K562 (cell line): ENCODE results near the gene RELL1. TPM values are rescaled to one million over a fixed set of nuclear protein-coding genes. Genes with fewer than 3 reads are reported as not detected.
A peak's percentile ranks its signal among the peaks of the same experiment; 100 is the strongest.

Source experiments
- ATAC-seq: fragments of 200-7000 bp; cut with Tn5 transposase; 3 replicates; pipeline ENCODE4 v1.9.1; 2020; ENCODE audit warnings: moderate library complexity
- BruUV-seq: library from RNA; stranded (reverse); fragments of 400-500 nt; replicated peaks from 2 replicates; lab custom pipeline; 2021; lab: Mats Ljungman, UMichigan
- CTCF ChIA-PET: fragments of 300-600 bp; formaldehyde crosslinking; extraction: SDS; loops from one replicate; lab custom pipeline; 2021; ENCODE audit warnings: low intra/inter-chr PET ratio; lab: Yijun Ruan, JAX
- POLR2A ChIA-PET: fragments of 300-600, 350-650 bp; sonication (Branson Sonifier 250); formaldehyde crosslinking; extraction: SDS; loops from one replicate; lab custom pipeline; 2021; ENCODE audit warnings: antibody characterized with exemption, inconsistent platforms; lab: Yijun Ruan, JAX
- DNase-seq, 4 experiments: peaks; one replicate each; pipeline versions ENCODE4 v3.0.0 to v3.0.0-alpha.2; 2011 to 2018; ENCODE audit warnings: low spot score in 3 of 4, mixed read lengths in 3 of 4; ENCODE audit errors: extremely low read depth in 1 of 4
- FAIRE-seq: peaks from 2 replicates; lab custom pipeline; 2011; peaks lifted over from hg19 to GRCh38; lab: Jason Lieb, UNC
- H2AFZ ChIP-seq: 2 replicates; pipeline ENCODE4 v1.6.0; 2011; ENCODE audit warnings: low read depth, low read length, control low read depth, inconsistent platforms
- H3K27ac ChIP-seq: fragments of 200-600 bp; 3 replicates; pipeline ENCODE4 v1.8.0; 2011; ENCODE audit warnings: low read depth, mild to moderate bottlenecking, control low read depth, inconsistent platforms, low read length, moderate library complexity, mixed read lengths; ENCODE audit errors: extremely low read depth
- H3K27me3 ChIP-seq, 2 experiments: fragments of 300-600 bp in 1 of 2; 2 replicates in 1 of 2; 3 replicates in 1 of 2; pipeline versions ENCODE4 v1.6.0 to v1.8.0; 2011; ENCODE audit warnings: inconsistent platforms in 2 of 2, low read length in 2 of 2, mild to moderate bottlenecking in 1 of 2, mixed read lengths in 1 of 2, moderate library complexity in 1 of 2; ENCODE audit not compliant: control insufficient read depth in 2 of 2, insufficient read depth in 2 of 2
- H3K36me3 ChIP-seq: fragments of 300-600 bp; 3 replicates; pipeline ENCODE4 v1.8.0; 2011; ENCODE audit warnings: mild to moderate bottlenecking, low read length, inconsistent platforms; ENCODE audit not compliant: control insufficient read depth, insufficient read depth
- H3K4me1 ChIP-seq, 2 experiments: fragments of 200-600 bp in 1 of 2; replicated peaks in 1 of 2; 2 replicates in 1 of 2; 3 replicates in 1 of 2; pipeline versions ENCODE4 v1.5.1 to v1.8.0; 2011; ENCODE audit warnings: inconsistent platforms in 2 of 2, low read length in 2 of 2, mild to moderate bottlenecking in 1 of 2, mixed read lengths in 1 of 2, moderate library complexity in 1 of 2; ENCODE audit not compliant: control insufficient read depth in 2 of 2, insufficient read depth in 2 of 2
- H3K4me2 ChIP-seq: 2 replicates; pipeline ENCODE4 v1.6.1; 2011; ENCODE audit warnings: low read length, control low read depth, inconsistent platforms, mixed read lengths; ENCODE audit not compliant: insufficient read depth
- H3K4me3 ChIP-seq: fragments of 200-600 bp; sonication (generic), shearing (Covaris generic); 2 replicates; pipeline ENCODE4 v1.5.1; 2016; ENCODE audit warnings: control low read depth, inconsistent platforms
- H3K79me2 ChIP-seq: fragments of 200-600 bp; 3 replicates; pipeline ENCODE4 v1.8.0; 2011; ENCODE audit warnings: low read length, inconsistent platforms; ENCODE audit not compliant: control insufficient read depth, insufficient read depth
- H3K9ac ChIP-seq, 2 experiments: 2 replicates each; pipeline versions ENCODE4 v1.6.0 to v1.6.1; 2011; ENCODE audit warnings: low read depth in 2 of 2, low read length in 2 of 2, control low read depth in 1 of 2, inconsistent platforms in 1 of 2, mild to moderate bottlenecking in 1 of 2, mixed read lengths in 1 of 2; ENCODE audit not compliant: insufficient read depth in 1 of 2
- H3K9me1 ChIP-seq: one replicate; pipeline ENCODE4 v1.6.0; 2011; ENCODE audit warnings: inconsistent platforms, mild to moderate bottlenecking, low read length, moderate library complexity; ENCODE audit not compliant: control insufficient read depth, insufficient read depth
- H3K9me3 ChIP-seq: replicated peaks from 2 replicates; pipeline ENCODE4 v1.5.1; 2011; ENCODE audit warnings: low read depth, low read length, inconsistent platforms; ENCODE audit not compliant: control insufficient read depth, insufficient read depth
- H4K20me1 ChIP-seq: replicated peaks from 2 replicates; pipeline ENCODE4 v1.6.1; 2011; ENCODE audit warnings: low read length, inconsistent platforms, mixed read lengths; ENCODE audit not compliant: control insufficient read depth, insufficient read depth
- CHAMP1 ChIP-seq: fragments of 450-650 bp; IDR thresholded peaks from 2 replicates; pipeline ENCODE4 v1.6.1; 2016; ENCODE audit warnings: mild to moderate bottlenecking
- CREBBP ChIP-seq: IDR thresholded peaks from one replicate; pipeline ENCODE4 v1.6.1; 2012; ENCODE audit warnings: low read depth, mild to moderate bottlenecking, control low read depth, inconsistent platforms, low read length
- ELK1 ChIP-seq: sonication (generic); formaldehyde crosslinking; IDR thresholded peaks from 2 replicates; pipeline ENCODE4 v1.8.1; 2022; ENCODE audit warnings: missing genetic modification reagents
- FOXP4 ChIP-seq: sonication (generic); formaldehyde crosslinking; IDR thresholded peaks from 2 replicates; pipeline ENCODE4 v1.8.0; 2022; ENCODE audit warnings: mild to moderate bottlenecking, missing genetic modification reagents, borderline replicate concordance
- NFE2 ChIP-seq: IDR thresholded peaks from 2 replicates; pipeline ENCODE4 v1.6.1; 2014; ENCODE audit warnings: antibody characterized with exemption, low read depth
- NR2C2 ChIP-seq, 2 experiments: fragments of 200-800 bp in 1 of 2; sonication (Bioruptor generic) in 1 of 2; sonication (generic) in 1 of 2; formaldehyde crosslinking in 1 of 2; IDR thresholded peaks; 2 replicates each; pipeline versions ENCODE4 v1.6.1 to v1.8.0; 2016 to 2022; ENCODE audit warnings: mild to moderate bottlenecking in 1 of 2, missing compliant biosample characterization in 1 of 2, missing genetic modification characterization in 1 of 2, missing genetic modification reagents in 1 of 2
- POLR2AphosphoS5 ChIP-seq: IDR thresholded peaks from 2 replicates; pipeline ENCODE4 v1.6.1; 2011; ENCODE audit warnings: mild to moderate bottlenecking, low read depth, low read length, moderate library complexity; ENCODE audit not compliant: control insufficient read depth, insufficient read depth
- TRIM24 ChIP-seq, 2 experiments: fragments of 450-650 bp; IDR thresholded peaks; 2 replicates each; pipeline ENCODE4 v1.6.1; 2016
- ZNF408 ChIP-seq: fragments of 250-450 bp; sonication (Bioruptor Pico); IDR thresholded peaks from 2 replicates; pipeline ENCODE4 v1.4.0; 2020; ENCODE audit warnings: low read depth, mild to moderate bottlenecking, moderate library complexity
- WGBS: fragments of 100-300 bp; shearing (Covaris generic); methylation state at CpG from one replicate; pipeline ENCODE4 v1.1.6; 2016; ENCODE audit warnings: low coverage, mixed read lengths; ENCODE audit not compliant: insufficient coverage; ENCODE audit errors: missing lambda C conversion rate; 5-methylcytosine and 5-hydroxymethylcytosine counted together
- in situ Hi-C: fragments of 300-500 bp; cut with MboI; formaldehyde crosslinking; loops from 4 replicates; pipeline ENCODE4 v1.15.0; 2018; ENCODE audit warnings: inconsistent platforms, mixed read lengths
- intact Hi-C: fragments of 100-400 bp; cut with micrococcal nuclease; formaldehyde crosslinking; loops from 2 replicates; pipeline ENCODE4 v1.14.2; 2022
- polyA plus RNA-seq, 8 experiments: library from polyadenylated mRNA; depleted of rRNA in 4 of 8; stranded (reverse) in 5 of 8; unstranded in 3 of 8; fragments of >200 nt; fragmentation: Nextera tagmentation in 2 of 8; fragmentation: Illumina TruSeq in 1 of 8; extraction: Ambion mirVana in 2 of 8; extraction: Trizol in 1 of 8; gene quantifications; 2 replicates each; pipeline versions ENCODE4 v1.2.1 to v1.2.3, GENCODE V29; 2011 to 2014; ENCODE audit warnings: inconsistent platforms in 1 of 8, missing spikeins in 1 of 8
- total RNA-seq, 7 experiments: library from RNA; depleted of rRNA in 6 of 7; stranded (reverse); fragments of >200 nt in 6 of 7; fragmentation: Illumina TruSeq in 2 of 7; extraction: Trizol in 2 of 7; gene quantifications; 2 replicates each; pipeline versions ENCODE4 v1.2.1 to v1.2.3, GENCODE V29; 2011 to 2021; ENCODE audit warnings: low replicate concordance in 1 of 7

RELL1 gene
- total and polyA plus RNA-seq, 9 of the 15 experiments (the other 6 are each of a cell fraction or from before 2014, with no cell fraction given) = 0.06 to 3.5 (median 1.7) TPM; not detected in 1

GRCh38 chr4:37687194-37687562 is 1.0 kb upstream of the RELL1 start:
- Histone ChIP-seq H3K9ac (peak overlapping the region in 1 of 2 experiments; percentile 51; a peak in 2 of 4 replicates), H4K20me1 (no peaks in the 10 kb centered on the region), H3K9me3 (no peaks in the 10 kb centered on the region), H3K4me1 (peaks cover 9 to 14% of the 10 kb centered on the region in 2 experiments; a peak in 4 of 5 replicates), H3K9me1 (no peaks in the 10 kb centered on the region), H3K4me3 (peak overlapping the region; percentile 64; the same call in 1 of the 2 replicates), H3K36me3 (no peaks in the 10 kb centered on the region), H2AFZ (peak overlapping the region; percentile 78), H3K27ac (no peak overlapping the region; the same call in 2 of the 3 replicates), H3K27me3 (no peaks in the 10 kb centered on the region; a peak in 2 of 5 replicates), H3K4me2 (peak overlapping the region; percentile 81), H3K79me2 (no peaks in the 10 kb centered on the region)
- WGBS = 0% methylated on average over 9 of the region's 9 CpGs
- intact Hi-C loops = loop anchor here (10.0 kb wide), 1 partner anchor 82 kb away; no protein-coding TSS in a partner anchor
- ATAC-seq (peak; percentile 1), DNase-seq (peak in 2 of 4 experiments; percentile 52 to 71), FAIRE-seq (peak; percentile 86)
- in situ Hi-C loops = no loop called here
- BruUV-seq = no TSS peak
- ChIA-PET CTCF (no interaction called here), POLR2A (interaction anchor here (0.6 kb wide), 1 partner anchor 33 kb away, joined by 3 read pairs; no protein-coding TSS in a partner anchor)
- TF ChIP-seq ELK1 (CRISPR knock-in tag) (no peak), CHAMP1 (no peak), TRIM24 (IDR thresholded peaks at IDR 0.05) (peak; percentile 14 to 16; a peak in 1 of 4 replicates), ZNF408 (CRISPR knock-in tag) (no peak), POLR2AphosphoS5 (peak; percentile 83), CREBBP (no peak), FOXP4 (CRISPR knock-in tag) (no peak), NR2C2 (CRISPR knock-in tag; IDR thresholded peaks at IDR 0.05) (no peak), NR2C2 (tag; IDR thresholded peaks at IDR 0.05) (peak; percentile 45; the same call in 1 of the 2 replicates), NFE2 (peak; percentile 24; the same call in 1 of the 2 replicates)
